ENCODE data around the gene FATE1.

Gene FATE1

GRCh38 chrX:151750511-151750910, 34.7 kb downstream of the FATE1 start:
- H3K4me3 ChIP-seq (replicated peaks; ENCODE audit: low read depth, low read length): no peak overlapping the region
- DNase-seq (ENCODE audit: extremely low read depth, low read depth): no peak
- no peak for TF ChIP-seq CTCF (IDR thresholded peaks at IDR 0.05; ENCODE audit: low read depth, low read length, missing control alignments)

GRCh38 chrX:151752847-151753246, 37.0 kb downstream of the FATE1 start:
- TF ChIP-seq CTCF (IDR thresholded peaks at IDR 0.05; ENCODE audit: low read depth, low read length, missing control alignments): no peak
- DNase-seq (ENCODE audit: extremely low read depth, low read depth): no peak
- H3K4me3 ChIP-seq (replicated peaks; ENCODE audit: low read depth, low read length): no peak overlapping the region

DNA sequence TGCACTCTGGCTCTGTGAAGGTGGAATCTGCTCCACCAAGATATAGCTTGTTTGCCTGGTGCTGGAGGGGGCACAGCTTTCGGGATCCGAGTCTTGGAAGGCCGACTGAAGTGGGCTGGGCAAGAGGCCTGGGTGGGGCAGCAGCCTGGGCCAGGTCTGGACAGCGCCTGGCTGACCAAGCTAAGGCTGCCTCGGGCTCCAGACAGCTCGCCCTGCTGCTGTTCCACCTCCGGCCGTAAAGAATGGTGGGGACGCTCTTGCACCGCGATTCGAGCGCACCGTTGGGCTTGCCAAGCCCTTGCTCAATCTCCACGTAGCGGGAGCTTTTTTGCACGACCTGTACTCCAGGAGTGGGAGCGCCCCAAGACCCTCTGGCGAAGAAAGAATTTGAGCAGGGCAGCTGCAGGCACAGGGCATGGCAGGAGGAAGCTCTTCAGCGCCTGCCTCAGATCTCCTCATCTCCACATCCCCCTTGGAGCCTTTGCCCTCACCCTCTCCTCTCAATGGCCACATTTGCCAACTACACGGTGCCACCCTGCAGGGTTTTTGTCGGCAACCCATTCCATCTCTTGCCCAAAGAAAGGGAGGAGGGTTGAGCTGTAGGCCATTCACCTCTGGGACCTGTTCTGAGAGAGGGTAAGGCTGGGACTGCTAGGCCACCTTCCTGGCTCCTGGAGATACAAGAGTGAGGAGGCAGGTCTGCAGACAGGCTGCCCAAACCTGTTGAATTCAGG, 37.6 kb downstream of the FATE1 start:
- no peak for DNase-seq (ENCODE audit: extremely low read depth, low read depth)
- peak; percentile 67 for TF ChIP-seq CTCF (IDR thresholded peaks at IDR 0.05; ENCODE audit: low read depth, low read length, missing control alignments)
- no peak overlapping the region for H3K4me3 ChIP-seq (replicated peaks; ENCODE audit: low read depth, low read length)

DNA sequence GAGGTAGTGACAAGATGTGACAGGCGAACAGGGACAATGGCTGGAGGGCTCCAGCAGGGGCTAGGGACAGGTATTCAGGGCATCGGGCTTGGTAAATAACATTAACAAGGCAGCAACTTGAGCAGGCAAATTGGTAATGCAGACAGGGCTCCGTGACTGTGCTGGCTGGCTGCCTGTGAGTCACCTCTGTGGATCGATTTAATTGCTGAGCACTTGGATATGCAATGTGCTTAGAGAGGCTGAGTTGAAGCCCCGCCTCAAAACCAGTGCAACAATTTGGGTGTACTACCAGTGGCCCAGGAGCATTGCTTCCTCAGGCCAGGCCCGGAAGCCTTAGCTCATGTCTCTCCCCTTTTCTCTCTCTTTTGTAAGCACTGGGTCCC, 38.2 kb downstream of the FATE1 start:
- no peak overlapping the region for H3K4me3 ChIP-seq (replicated peaks; ENCODE audit: low read depth, low read length)
- TF ChIP-seq CTCF (IDR thresholded peaks at IDR 0.05; ENCODE audit: low read depth, low read length, missing control alignments): no peak
- DNase-seq (ENCODE audit: extremely low read depth, low read depth): no peak

DNA sequence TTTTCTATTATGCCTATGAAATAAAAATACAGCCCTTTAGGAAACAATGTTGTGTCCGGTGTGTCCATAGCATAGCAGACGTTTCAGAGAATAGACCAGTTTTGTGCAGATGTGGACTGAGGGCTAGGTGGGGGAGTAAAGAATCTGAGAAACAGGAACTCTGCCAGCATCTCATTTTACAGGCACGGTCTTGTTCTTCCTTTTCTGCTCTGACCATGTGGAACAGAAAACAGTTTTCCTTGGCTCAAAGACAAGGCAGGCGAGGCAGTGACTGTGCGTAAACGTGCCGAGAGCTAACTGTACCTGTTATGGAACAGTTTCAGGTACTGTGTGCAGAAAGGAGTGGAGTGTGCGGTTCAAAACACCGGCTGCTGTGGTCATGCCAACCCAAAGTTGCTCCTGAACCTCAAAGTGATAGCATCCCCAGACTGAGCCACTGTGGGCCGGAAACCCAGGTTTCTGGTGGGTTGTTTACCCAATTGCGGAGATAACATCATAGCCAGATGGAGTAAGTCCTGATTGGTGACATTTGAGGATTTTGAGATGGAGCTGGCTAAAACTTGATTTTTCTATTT, 38.9 kb downstream of the FATE1 start:
- no peak for TF ChIP-seq CTCF (IDR thresholded peaks at IDR 0.05; ENCODE audit: low read depth, low read length, missing control alignments)
- no peak overlapping the region for H3K4me3 ChIP-seq (replicated peaks; ENCODE audit: low read depth, low read length)
- DNase-seq (ENCODE audit: extremely low read depth, low read depth): no peak

DNA sequence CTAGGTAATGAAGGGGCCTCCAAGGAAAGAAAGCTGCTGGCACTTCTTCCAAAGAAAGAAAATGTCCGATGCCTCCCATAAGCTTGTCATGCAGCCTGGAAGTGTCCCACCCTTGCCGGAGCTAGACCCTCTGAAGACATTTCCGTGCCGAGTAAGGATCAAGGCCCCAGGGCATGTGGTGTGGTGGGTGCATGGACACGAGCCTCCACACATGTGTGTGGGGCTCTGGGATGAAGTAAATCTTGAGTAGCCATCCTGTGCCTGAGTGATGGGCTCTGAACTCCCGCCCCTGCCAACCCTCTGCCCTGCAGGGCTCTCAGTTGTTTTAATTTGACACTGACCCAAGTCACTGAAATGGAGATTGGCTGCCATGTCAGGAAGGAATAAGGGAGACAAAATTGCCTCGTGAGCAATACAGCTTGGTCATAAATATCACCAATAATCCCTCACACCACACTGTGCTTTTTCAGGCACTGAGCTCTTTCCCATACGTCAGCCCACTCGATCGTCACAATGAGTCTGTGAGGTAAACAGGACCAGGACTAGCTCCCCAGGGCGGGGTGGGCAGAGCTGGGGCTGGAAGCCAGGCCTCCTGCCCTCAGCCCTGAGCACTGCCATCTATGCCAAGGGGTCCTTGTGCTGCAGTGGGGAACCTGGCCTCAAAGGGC, 43.3 kb downstream of the FATE1 start:
- no peak for DNase-seq (ENCODE audit: extremely low read depth, low read depth)
- H3K4me3 ChIP-seq (replicated peaks; ENCODE audit: low read depth, low read length): no peak overlapping the region
- no peak for TF ChIP-seq CTCF (IDR thresholded peaks at IDR 0.05; ENCODE audit: low read depth, low read length, missing control alignments)
